ENCODE measurements around the gene SUGCT. TPM values are rescaled to one million over a fixed set of nuclear protein-coding genes. Genes with fewer than 3 reads are reported as not detected.

SUGCT gene
- polyA plus RNA-seq, 1 experiment: 12.5 TPM

DNA sequence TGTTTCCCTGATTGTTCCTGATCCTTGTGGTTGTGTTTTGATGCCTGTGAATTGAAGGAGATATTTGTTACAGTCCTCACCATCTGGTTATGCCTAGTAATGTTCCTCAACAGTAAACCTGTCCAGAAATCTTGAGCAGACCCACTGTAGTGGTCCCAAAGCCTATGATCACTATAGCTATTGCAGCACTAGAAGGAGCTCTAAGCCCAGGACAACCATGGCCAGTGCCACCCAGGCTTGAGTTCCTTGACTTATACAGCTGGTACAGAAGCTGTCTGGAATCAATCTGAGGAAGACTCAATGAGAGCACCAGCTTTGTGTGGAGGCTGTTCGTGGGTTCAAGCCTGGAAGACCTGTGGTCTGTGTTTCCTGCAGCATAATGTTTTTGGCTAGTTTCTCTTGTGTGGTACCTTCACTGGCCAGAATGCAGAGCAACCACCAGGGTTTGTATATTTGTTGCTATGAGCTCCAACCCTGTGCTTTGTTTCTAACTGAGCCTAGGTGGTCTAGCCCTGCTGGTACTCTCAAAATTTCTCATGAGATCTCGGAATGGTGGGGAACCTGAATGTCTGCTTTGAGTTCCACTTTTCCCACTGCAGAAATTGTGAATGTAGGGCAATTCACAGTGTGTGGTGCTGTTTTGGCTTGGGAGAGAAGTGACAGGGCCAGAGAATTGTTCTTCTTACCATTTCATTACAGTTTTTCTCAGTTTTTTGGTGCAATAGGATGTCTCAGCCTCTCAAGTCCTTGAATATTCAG, 355.2 kb downstream of the SUGCT start:
- POLR2A ChIA-PET: no interaction called here
- Histone ChIP-seq H3K27ac (ENCODE audit: low read depth, low read length) (no peak overlapping the region), H3K4me3 (ENCODE audit: low read depth, low read length) (no peak overlapping the region), H3K9me3 (ENCODE audit: control insufficient read depth, insufficient read depth, low read length) (no peaks in the 10 kb centered on the region), H3K27me3 (ENCODE audit: control insufficient read depth, insufficient read depth, low read length) (no peaks in the 10 kb centered on the region)
- DNase-seq (ENCODE audit: low read depth, low spot score): no peak
- TF ChIP-seq CTCF (IDR thresholded peaks at IDR 0.05; ENCODE audit: low read depth, low read length): no peak
- CTCF ChIA-PET: no interaction called here

- CTCF ChIA-PET: no interaction called here
- no peak overlapping the region for H3K27ac ChIP-seq (ENCODE audit: low read depth, low read length)
- TF ChIP-seq CTCF (IDR thresholded peaks at IDR 0.05; ENCODE audit: low read depth, low read length): no peak
- no peak for DNase-seq (ENCODE audit: low read depth, low spot score)
- POLR2A ChIA-PET: no interaction called here
- H3K27me3 ChIP-seq (ENCODE audit: control insufficient read depth, insufficient read depth, low read length): no peaks in the 10 kb centered on the region
- H3K9me3 ChIP-seq (ENCODE audit: control insufficient read depth, insufficient read depth, low read length): no peaks in the 10 kb centered on the region
- H3K4me3 ChIP-seq (ENCODE audit: low read depth, low read length): no peak overlapping the region
These were observed 355.8 kb downstream of the SUGCT start for GRCh38 chr7:40490603-40490924.

GRCh38 chr7:40492946-40493345, 358.1 kb downstream of the SUGCT start:
- TF ChIP-seq CTCF (IDR thresholded peaks at IDR 0.05; ENCODE audit: low read depth, low read length): no peak
- CTCF ChIA-PET: interaction anchor here (0.7 kb wide), 1 partner anchor 9 kb away, joined by 3 read pairs; no protein-coding TSS in a partner anchor
- H3K27ac ChIP-seq (ENCODE audit: low read depth, low read length): no peak overlapping the region

DNA sequence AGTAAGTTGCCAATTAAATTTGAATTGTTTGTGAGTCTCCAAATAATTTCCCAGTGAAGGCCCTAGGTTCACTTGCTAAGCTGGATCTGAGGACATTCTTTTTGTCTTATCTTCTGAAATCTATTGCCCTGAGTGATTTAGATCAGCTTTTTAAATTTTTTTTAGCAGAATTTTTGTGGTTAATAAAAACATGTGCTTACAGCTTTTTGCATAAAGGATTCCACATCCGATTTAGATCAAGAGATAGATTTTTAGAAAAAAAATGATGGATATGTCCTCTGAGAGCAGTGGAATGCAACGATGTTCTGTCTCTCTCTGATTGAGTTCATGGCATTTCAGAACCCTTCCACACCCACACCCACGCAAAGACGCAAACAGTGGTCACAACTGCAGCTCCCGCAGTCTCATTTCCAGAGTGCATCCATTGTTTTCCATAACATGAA, 358.8 kb downstream of the SUGCT start:
- DNase-seq (ENCODE audit: low read depth, low spot score): no peak
- ChIA-PET CTCF (no interaction called here), POLR2A (no interaction called here)
- Histone ChIP-seq H3K27me3 (ENCODE audit: control insufficient read depth, insufficient read depth, low read length) (no peaks in the 10 kb centered on the region), H3K4me3 (ENCODE audit: low read depth, low read length) (no peak overlapping the region), H3K27ac (ENCODE audit: low read depth, low read length) (no peak overlapping the region), H3K9me3 (ENCODE audit: control insufficient read depth, insufficient read depth, low read length) (no peaks in the 10 kb centered on the region)
- no peak for TF ChIP-seq CTCF (IDR thresholded peaks at IDR 0.05; ENCODE audit: low read depth, low read length)

More at GRCh38 chr7:40492946-40493345, 358.1 kb downstream of the SUGCT start:
- no peaks in the 10 kb centered on the region for H3K9me3 ChIP-seq (ENCODE audit: control insufficient read depth, insufficient read depth, low read length)
- H3K27me3 ChIP-seq (ENCODE audit: control insufficient read depth, insufficient read depth, low read length): no peaks in the 10 kb centered on the region
- DNase-seq (ENCODE audit: low read depth, low spot score): no peak
- H3K4me3 ChIP-seq (ENCODE audit: low read depth, low read length): no peak overlapping the region
- POLR2A ChIA-PET: no interaction called here

DNA sequence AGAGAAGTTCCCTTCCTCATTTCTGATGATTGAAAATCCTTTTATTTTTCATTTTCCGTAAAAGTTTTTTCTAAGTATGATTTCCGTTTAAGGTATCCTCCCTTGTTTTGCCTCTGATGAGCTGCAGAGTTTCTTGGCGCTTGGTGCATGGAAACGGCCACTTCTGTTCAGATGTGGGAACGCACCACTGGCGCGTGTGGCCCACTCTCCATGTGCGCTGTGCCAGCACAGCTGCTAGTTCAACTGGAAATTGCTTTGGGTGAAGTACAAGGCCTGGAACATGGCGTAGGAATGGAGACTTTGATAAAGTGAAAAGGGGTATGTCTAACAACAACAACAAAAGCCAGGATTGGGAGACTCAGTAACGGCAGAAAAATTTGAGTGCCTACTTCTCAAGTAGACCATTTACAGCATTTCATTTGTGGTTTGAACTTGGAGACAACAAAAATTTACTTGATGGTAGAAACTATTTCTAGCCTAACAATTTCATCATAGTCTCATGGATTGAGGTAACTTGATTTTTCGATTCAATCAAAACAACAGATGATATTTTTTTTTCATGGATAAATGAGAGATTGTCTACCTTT, 364.2 kb downstream of the SUGCT start:
- DNase-seq (ENCODE audit: low read depth, low spot score): no peak
- no peak for TF ChIP-seq CTCF (IDR thresholded peaks at IDR 0.05; ENCODE audit: low read depth, low read length)
- Histone ChIP-seq H3K27me3 (ENCODE audit: control insufficient read depth, insufficient read depth, low read length) (no peaks in the 10 kb centered on the region), H3K4me3 (ENCODE audit: low read depth, low read length) (no peak overlapping the region), H3K27ac (ENCODE audit: low read depth, low read length) (no peak overlapping the region), H3K9me3 (ENCODE audit: control insufficient read depth, insufficient read depth, low read length) (no peaks in the 10 kb centered on the region)
- ChIA-PET CTCF (no interaction called here), POLR2A (no interaction called here)

Measured in AG04450 (cell line).